H1 (cell line): ENCODE data around the gene TGFBR1. TPM values are rescaled to one million over a fixed set of nuclear protein-coding genes. Genes with fewer than 3 reads are reported as not detected.

ENCODE experiments used
- CHD7 ChIP-seq: fragments of 300-600 bp; sonication (generic); IDR thresholded peaks from 2 replicates; pipeline ENCODE4 v1.7.1; 2012; ENCODE audit warnings: low read length, moderate library complexity, mild to moderate bottlenecking, inconsistent platforms; ENCODE audit not compliant: insufficient replicate concordance
- HDAC6 ChIP-seq: IDR thresholded peaks from one replicate; pipeline ENCODE4 v1.7.1; 2012; ENCODE audit warnings: low read depth, mild to moderate bottlenecking, inconsistent platforms, low read length, moderate library complexity
- KDM1A ChIP-seq: fragments of 200-600, 300-600 bp; sonication (generic); IDR thresholded peaks from 2 replicates; pipeline ENCODE4 v1.7.1; 2016; ENCODE audit warnings: mild to moderate bottlenecking, low read length, borderline replicate concordance
- NANOG ChIP-seq: IDR thresholded peaks from 2 replicates; pipeline ENCODE4 v1.6.1; 2011; ENCODE audit warnings: low read length, low read depth, mild to moderate bottlenecking, inconsistent platforms; ENCODE audit not compliant: insufficient read depth, poor library complexity, severe bottlenecking
- NRF1 ChIP-seq: IDR thresholded peaks from 2 replicates; pipeline ENCODE4 v1.6.1; 2011; ENCODE audit warnings: mild to moderate bottlenecking, low read depth, low read length, improper control_type of control experiment
- RBBP5 ChIP-seq: IDR thresholded peaks from 2 replicates; pipeline ENCODE4 v1.7.1; 2012; ENCODE audit warnings: low read depth, mild to moderate bottlenecking, inconsistent platforms, low read length, moderate library complexity, borderline replicate concordance
- RFX5 ChIP-seq: IDR thresholded peaks from 2 replicates; pipeline ENCODE4 v1.6.1; 2011; ENCODE audit warnings: low read depth, low read length, improper control_type of control experiment, borderline replicate concordance
- SP4 ChIP-seq: IDR thresholded peaks from 2 replicates; pipeline ENCODE4 v1.6.1; 2012; ENCODE audit warnings: low read length, inconsistent platforms
- TBP ChIP-seq: IDR thresholded peaks from 2 replicates; pipeline ENCODE4 v1.6.1; 2011; ENCODE audit warnings: low read depth, low read length, improper control_type of control experiment
- polyA plus RNA-seq, 7 experiments: library from polyadenylated mRNA; depleted of rRNA in 3 of 7; stranded (reverse) in 5 of 7; unstranded in 2 of 7; fragments of >200 nt in 5 of 7; fragments of 200-250 nt in 2 of 7; gene quantifications; 1 replicate in 5 of 7; 2 replicates in 1 of 7; 4 replicates in 1 of 7; pipeline versions ENCODE4 v1.2.1 to v1.2.3, GENCODE V29; 2011 to 2013; ENCODE audit warnings: missing spikeins in 2 of 7, mixed read lengths in 2 of 7
- total RNA-seq: library from RNA; stranded (reverse); fragmentation: NEBNext Ultra II Directional; extraction: Animal tissue kit (Norgen Biotek cat#: 25700); gene quantifications from 2 replicates; pipeline ENCODE4 v1.2.1, GENCODE V29; 2021

TGFBR1 gene
- total and polyA plus RNA-seq, 2 of the 8 experiments (the other 6 are each of a cell fraction or from before 2014, with no cell fraction given) = 16.8 to 52.4 TPM

- TF ChIP-seq CHD7 = no peak
- no peak for TF ChIP-seq TBP
- TF ChIP-seq RBBP5 = no peak
- no peak for TF ChIP-seq HDAC6
- TF ChIP-seq NANOG = no peak
- TF ChIP-seq SP4 = no peak
- no peak for TF ChIP-seq KDM1A
- no peak for TF ChIP-seq NRF1
- no peak for TF ChIP-seq RFX5
These were observed 35.8 kb upstream of the TGFBR1 start (continued) for GRCh38 chr9:99069075-99069474.
